Measurements from ENCODE around the gene ZNF14. TPM values are rescaled to one million over a fixed set of nuclear protein-coding genes. Genes with fewer than 3 reads are reported as not detected.

ZNF14 gene
- total RNA-seq, 1 experiment from 2014 or later, result 4.9 TPM

GRCh38 chr19:19663256-19664120 is 69.4 kb downstream of the ZNF14 start, which contains the start of gene ATP13A1:
ATP13A1 (minus strand) TSS chr19:19663676; CDS start chr19:19663666, 10 bp downstream.
- Mint-ChIP-seq H3K4me3 (ENCODE audit: unreplicated experiment) (peak within 1 kb of the TSS; percentile 82), H3K36me3 (ENCODE audit: insufficient read depth, unreplicated experiment) (peaks cover 20% of the 10 kb centered on the region), H3K9me3 (ENCODE audit: unreplicated experiment) (no peaks in the 10 kb centered on the region), H3K27me3 (ENCODE audit: insufficient read depth, unreplicated experiment) (no peaks in the 10 kb centered on the region), H3K27ac (ENCODE audit: unreplicated experiment) (peak within 1 kb of the TSS; percentile 93), H3K4me1 (ENCODE audit: low read depth, unreplicated experiment) (no peaks in the 10 kb centered on the region)
- ChIA-PET CTCF (interaction anchor here (0.6 to 0.7 kb wide), 2 partner anchors 112 to 225 kb away, joined by 3 read pairs; no protein-coding TSS in a partner anchor), POLR2A (interaction anchor here (0.5 to 1.0 kb wide), 8 partner anchors 60 to 207 kb away, joined by 3 to 10 read pairs (median 5); partner anchors contain the start of genes ZNF14 and ZNF253)
- H3K27me3 ChIP-seq (replicated peaks; ENCODE audit: control insufficient read depth, insufficient read depth, low read length), result no peaks in the 10 kb centered on the region
- H3K9me3 ChIP-seq, result no peaks in the 10 kb centered on the region
- TF ChIP-seq CTCF (IDR thresholded peaks at IDR 0.05; ENCODE audit: insufficient read depth in 1 of 2, low read depth in 1 of 2, low read length in 1 of 2, severe bottlenecking in 1 of 2, unreplicated experiment in 1 of 2), result no peak
- no peaks in the 10 kb centered on the region; the same call in 1 of the 2 replicates for H3K36me3 ChIP-seq (ENCODE audit: control insufficient read depth, insufficient read depth, low read length)
- H3K4me3 ChIP-seq (ENCODE audit: low read depth, low read length), result peak within 1 kb of the TSS; percentile 99
- H3K4me1 ChIP-seq, result no peaks in the 10 kb centered on the region; the same call in 1 of the 2 replicates
- intact Hi-C loops (cut with micrococcal nuclease; ENCODE audit: unreplicated experiment), result loop anchor here (1.0 to 10.0 kb wide), 4 partner anchors 37 to 201 kb away; partner anchors contain the start of genes ZNF14 and ZNF253
- DNase-seq, result peak; percentile 93 to 97
- BruUV-seq (replicated peaks), result no TSS peak

- Mint-ChIP-seq H3K4me3 (ENCODE audit: unreplicated experiment) (peak overlapping the region; percentile 82), H3K4me1 (ENCODE audit: low read depth, unreplicated experiment) (no peaks in the 10 kb centered on the region), H3K9me3 (ENCODE audit: unreplicated experiment) (no peaks in the 10 kb centered on the region), H3K27me3 (ENCODE audit: insufficient read depth, unreplicated experiment) (no peaks in the 10 kb centered on the region), H3K27ac (ENCODE audit: unreplicated experiment) (peak overlapping the region; percentile 93), H3K36me3 (ENCODE audit: insufficient read depth, unreplicated experiment) (peaks cover 19% of the 10 kb centered on the region)
- Histone ChIP-seq H3K36me3 (ENCODE audit: control insufficient read depth, insufficient read depth, low read length) (no peaks in the 10 kb centered on the region; the same call in 1 of the 2 replicates), H3K27me3 (replicated peaks; ENCODE audit: control insufficient read depth, insufficient read depth, low read length) (no peaks in the 10 kb centered on the region), H3K9me3 (no peaks in the 10 kb centered on the region), H3K4me1 (no peaks in the 10 kb centered on the region), H3K4me3 (ENCODE audit: low read depth, low read length) (peak overlapping the region; percentile 99)
- intact Hi-C loops (cut with micrococcal nuclease; ENCODE audit: unreplicated experiment), result loop anchor here (1.0 to 10.0 kb wide), 4 partner anchors 36 to 202 kb away; partner anchors contain the start of genes ZNF14 and ZNF253
- DNase-seq, result no peak
- TF ChIP-seq CTCF (IDR thresholded peaks at IDR 0.05; ENCODE audit: insufficient read depth in 1 of 2, low read depth in 1 of 2, low read length in 1 of 2, severe bottlenecking in 1 of 2, unreplicated experiment in 1 of 2), result no peak
- CTCF ChIA-PET, result no interaction called here
- BruUV-seq (replicated peaks), result no TSS peak
- POLR2A ChIA-PET, result interaction anchor here (0.5 kb wide), 1 partner anchor 204 kb away, joined by 3 read pairs; no protein-coding TSS in a partner anchor
Measured at GRCh38 chr19:19662871-19663255, 70.0 kb downstream of the ZNF14 start.

GRCh38 chr19:19662344-19662743 is 70.6 kb downstream of the ZNF14 start:
- no peaks in the 10 kb centered on the region for H3K4me1 Mint-ChIP-seq (ENCODE audit: low read depth, unreplicated experiment)
- H3K4me1 ChIP-seq, result no peaks in the 10 kb centered on the region
- H3K4me3 ChIP-seq (ENCODE audit: low read depth, low read length), result peak overlapping the region; percentile 99
- ChIA-PET CTCF (no interaction called here), POLR2A (no interaction called here)
- TSS peak; percentile 70 for BruUV-seq (replicated peaks)
- H3K9me3 ChIP-seq, result no peaks in the 10 kb centered on the region
- TF ChIP-seq CTCF (IDR thresholded peaks at IDR 0.05; ENCODE audit: insufficient read depth in 1 of 2, low read depth in 1 of 2, low read length in 1 of 2, severe bottlenecking in 1 of 2, unreplicated experiment in 1 of 2), result no peak
- H3K36me3 Mint-ChIP-seq (ENCODE audit: insufficient read depth, unreplicated experiment), result peaks cover 21% of the 10 kb centered on the region
- peak overlapping the region; percentile 93 for H3K27ac Mint-ChIP-seq (ENCODE audit: unreplicated experiment)
- H3K4me3 Mint-ChIP-seq (ENCODE audit: unreplicated experiment), result peak overlapping the region; percentile 82
- H3K9me3 Mint-ChIP-seq (ENCODE audit: unreplicated experiment), result no peaks in the 10 kb centered on the region
- no peaks in the 10 kb centered on the region; the same call in 1 of the 2 replicates for H3K36me3 ChIP-seq (ENCODE audit: control insufficient read depth, insufficient read depth, low read length)
- H3K27me3 ChIP-seq (replicated peaks; ENCODE audit: control insufficient read depth, insufficient read depth, low read length), result no peaks in the 10 kb centered on the region
- no peaks in the 10 kb centered on the region for H3K27me3 Mint-ChIP-seq (ENCODE audit: insufficient read depth, unreplicated experiment)
- DNase-seq, result no peak
- intact Hi-C loops (cut with micrococcal nuclease; ENCODE audit: unreplicated experiment), result loop anchor here (2.0 to 10.0 kb wide), 2 partner anchors 36 to 202 kb away; partner anchors contain the start of gene ZNF253

Data from Caco-2 (cell line).